IPS-18c (cell line): ENCODE data around the gene ALDH3B1.
A peak's percentile ranks its signal among the peaks of the same experiment; 100 is the strongest.

Source experiments
- H3K4me3 ChIP-seq: 2 replicates; pipeline ENCODE4 v1.7.0; 2013; ENCODE audit warnings: low read depth, mild to moderate bottlenecking, low read length, moderate library complexity; ENCODE audit not compliant: insufficient read depth
- H3K9me3 ChIP-seq: one replicate; pipeline ENCODE4 v1.6.1; 2013; ENCODE audit warnings: mild to moderate bottlenecking, low read length, moderate library complexity; ENCODE audit not compliant: control insufficient read depth, insufficient read depth

Gene ALDH3B1

GRCh38 chr11:68019486-68019885, 9.4 kb downstream of the ALDH3B1 start:
- Histone ChIP-seq H3K9me3 (no peaks in the 10 kb centered on the region), H3K4me3 (no peak overlapping the region)

- no peak overlapping the region for H3K4me3 ChIP-seq
- H3K9me3 ChIP-seq, result no peaks in the 10 kb centered on the region
These were observed 10.4 kb downstream of the ALDH3B1 start for GRCh38 chr11:68020575-68020974.

- no peaks in the 10 kb centered on the region for H3K9me3 ChIP-seq
- no peak overlapping the region for H3K4me3 ChIP-seq
These were observed 11.2 kb downstream of the ALDH3B1 start for GRCh38 chr11:68021167-68021787.

- Histone ChIP-seq H3K4me3 (no peak overlapping the region), H3K9me3 (no peaks in the 10 kb centered on the region)
These were observed 12.4 kb downstream of the ALDH3B1 start for GRCh38 chr11:68022531-68022930.

GRCh38 chr11:68024508-68024907, 14.4 kb downstream of the ALDH3B1 start:
- H3K4me3 ChIP-seq, result no peak overlapping the region
- H3K9me3 ChIP-seq, result no peaks in the 10 kb centered on the region

- no peak overlapping the region for H3K4me3 ChIP-seq
- no peaks in the 10 kb centered on the region for H3K9me3 ChIP-seq
These were observed 14.9 kb downstream of the ALDH3B1 start for GRCh38 chr11:68025047-68025446.

GRCh38 chr11:68026391-68027105, 16.4 kb downstream of the ALDH3B1 start:
- Histone ChIP-seq H3K4me3 (no peak overlapping the region), H3K9me3 (no peaks in the 10 kb centered on the region)

- Histone ChIP-seq H3K9me3 (no peaks in the 10 kb centered on the region), H3K4me3 (no peak overlapping the region)
These were observed 17.5 kb downstream of the ALDH3B1 start for GRCh38 chr11:68027667-68028066.

GRCh38 chr11:68028802-68029545, 18.8 kb downstream of the ALDH3B1 start:
- Histone ChIP-seq H3K9me3 (no peaks in the 10 kb centered on the region), H3K4me3 (no peak overlapping the region)

- Histone ChIP-seq H3K4me3 (peak within 1 kb of the TSS; percentile 94), H3K9me3 (no peaks in the 10 kb centered on the region)
These were observed 20.4 kb downstream of the ALDH3B1 start, which contains the start of gene NDUFS8 for GRCh38 chr11:68030318-68031143. Gene NDUFS8, plus strand, starts transcription at chr11:68030681. Its CDS starts 1,471 bp downstream, at chr11:68032152.

GRCh38 chr11:68031144-68031464, 21.0 kb downstream of the ALDH3B1 start:
- Histone ChIP-seq H3K9me3 (no peaks in the 10 kb centered on the region), H3K4me3 (peak overlapping the region; percentile 84)

- no peak overlapping the region for H3K4me3 ChIP-seq
These were observed 21.9 kb downstream of the ALDH3B1 start for GRCh38 chr11:68032003-68032402.

GRCh38 chr11:68032997-68033707, 23.0 kb downstream of the ALDH3B1 start:
- Histone ChIP-seq H3K9me3 (no peaks in the 10 kb centered on the region), H3K4me3 (no peak overlapping the region)

More at GRCh38 chr11:68032003-68032402, 21.9 kb downstream of the ALDH3B1 start:
- H3K9me3 ChIP-seq, result no peaks in the 10 kb centered on the region

GRCh38 chr11:68033708-68034045, 23.6 kb downstream of the ALDH3B1 start:
- H3K9me3 ChIP-seq, result no peaks in the 10 kb centered on the region

GRCh38 chr11:68035266-68035876, 25.2 kb downstream of the ALDH3B1 start:
- no peaks in the 10 kb centered on the region for H3K9me3 ChIP-seq
- no peak overlapping the region for H3K4me3 ChIP-seq

More at GRCh38 chr11:68033708-68034045, 23.6 kb downstream of the ALDH3B1 start:
- no peak overlapping the region for H3K4me3 ChIP-seq

GRCh38 chr11:68036141-68036716, 26.1 kb downstream of the ALDH3B1 start:
- H3K9me3 ChIP-seq, result no peaks in the 10 kb centered on the region
- no peak overlapping the region for H3K4me3 ChIP-seq
